MG63 (cell line): ENCODE data around the gene LEP. TPM values are rescaled to one million over a fixed set of nuclear protein-coding genes. Genes with fewer than 3 reads are reported as not detected.

Experiments used
- DNase-seq: peaks from one replicate; pipeline ENCODE4 v3.0.0-alpha.2; 2020
- H3K27me3 ChIP-seq: fragments of 250-450 bp; sonication (Bioruptor Pico); 2 replicates; pipeline ENCODE4 v1.5.1; 2020; ENCODE audit warnings: mild to moderate bottlenecking, moderate library complexity
- H3K36me3 ChIP-seq: fragments of 250-450 bp; sonication (Bioruptor Pico); 2 replicates; pipeline ENCODE4 v1.5.1; 2020; ENCODE audit warnings: mild to moderate bottlenecking, moderate library complexity
- H3K4me3 ChIP-seq: fragments of 250-450 bp; sonication (Bioruptor Pico); 2 replicates; pipeline ENCODE4 v1.5.1; 2020; ENCODE audit warnings: mild to moderate bottlenecking, moderate library complexity
- H3K9me3 ChIP-seq: fragments of 250-450 bp; sonication (Bioruptor Pico); 2 replicates; pipeline ENCODE4 v1.5.1; 2020; ENCODE audit warnings: mild to moderate bottlenecking, moderate library complexity
- total RNA-seq: library from RNA; depleted of rRNA; stranded (reverse); fragments of >200 nt; shearing (Covaris generic); gene quantifications from 2 replicates; pipeline ENCODE4 v1.2.3, GENCODE V29; 2014; ENCODE audit warnings: low replicate concordance

LEP gene
- total RNA-seq, 1 experiment from 2014 or later: not detected

DNA sequence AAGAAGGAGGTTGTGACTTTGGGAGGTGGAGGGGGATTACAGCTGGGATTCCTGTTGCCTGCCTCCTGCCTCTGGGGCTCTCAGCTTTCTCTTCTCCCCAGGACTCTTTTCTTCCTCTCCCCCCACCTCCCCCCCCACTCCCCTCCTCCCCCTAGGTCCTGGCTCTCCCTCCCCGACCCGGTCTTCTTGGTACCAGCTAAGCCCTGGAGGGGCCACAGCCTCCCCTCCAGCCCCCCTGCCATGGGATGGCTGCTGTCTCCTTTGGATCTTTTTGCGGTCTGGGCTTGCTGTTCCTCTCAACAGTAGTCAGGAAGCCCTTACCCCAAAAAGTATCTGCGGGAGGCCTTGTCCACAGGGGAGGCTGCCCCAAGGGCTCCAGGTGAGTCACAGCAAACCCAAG, 33.5 kb upstream of the LEP start:
- DNase-seq: no peak
- H3K9me3 ChIP-seq: no peaks in the 10 kb centered on the region
- no peak overlapping the region for H3K4me3 ChIP-seq
- H3K36me3 ChIP-seq: no peaks in the 10 kb centered on the region
- H3K27me3 ChIP-seq: no peaks in the 10 kb centered on the region

DNA sequence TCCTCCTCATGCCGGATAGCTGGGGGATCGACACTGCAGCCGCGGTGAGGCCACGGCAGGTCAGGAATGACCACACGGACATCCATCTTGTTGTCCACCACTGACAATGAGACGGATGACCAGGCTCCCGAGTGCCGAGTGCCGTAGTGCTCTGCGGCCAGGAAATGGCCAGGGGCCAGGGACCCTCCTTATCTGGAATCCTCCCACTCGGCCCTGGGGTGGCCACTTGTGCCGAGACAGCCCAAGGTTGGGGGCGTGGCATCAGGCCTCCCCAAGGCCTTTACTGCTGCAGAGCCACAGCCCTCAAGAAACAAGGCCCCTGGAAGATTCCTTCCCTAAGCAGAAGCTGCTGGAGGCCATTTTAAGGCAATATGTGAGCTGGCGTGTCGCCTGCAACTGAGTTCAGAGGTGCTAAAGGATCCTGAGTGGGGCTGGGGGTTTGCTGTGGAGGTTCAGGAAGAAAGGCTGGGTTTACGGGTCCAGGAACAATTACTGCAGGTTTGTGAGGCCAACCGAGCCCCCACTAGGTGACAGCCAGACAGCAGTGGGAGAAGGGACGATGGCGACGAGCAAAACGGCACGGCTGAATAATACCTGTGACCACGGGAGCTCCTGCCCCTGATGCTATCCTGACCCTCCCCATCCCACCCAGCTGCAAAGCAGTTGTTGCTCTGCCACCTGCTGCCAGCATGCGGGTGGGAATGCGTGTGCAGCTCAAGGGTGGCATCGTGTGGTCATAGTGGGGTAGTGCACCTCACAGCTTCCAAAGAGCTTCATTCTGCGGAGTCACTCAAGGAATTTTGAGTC, 31.6 kb upstream of the LEP start:
- Histone ChIP-seq H3K27me3 (no peaks in the 10 kb centered on the region), H3K36me3 (no peaks in the 10 kb centered on the region), H3K4me3 (no peak overlapping the region), H3K9me3 (no peaks in the 10 kb centered on the region)
- peak; percentile 38 for DNase-seq

DNA sequence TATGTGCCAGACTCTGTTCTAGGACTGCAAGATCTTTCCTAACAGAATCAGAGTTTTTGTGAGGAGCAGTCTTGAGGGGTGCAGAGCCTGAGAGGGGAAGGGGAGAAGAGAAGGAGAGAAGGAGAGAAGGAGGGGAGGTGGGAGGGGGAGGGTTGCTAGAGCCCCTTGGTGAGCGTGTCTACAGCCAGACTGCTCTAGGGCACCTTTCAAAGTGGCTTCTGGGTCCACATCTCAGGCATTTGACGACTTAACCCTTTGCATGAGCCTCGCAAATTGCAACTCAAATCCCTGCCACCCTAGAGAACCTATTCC, 31.1 kb upstream of the LEP start:
- H3K27me3 ChIP-seq: no peaks in the 10 kb centered on the region
- no peaks in the 10 kb centered on the region for H3K36me3 ChIP-seq
- DNase-seq: no peak
- H3K4me3 ChIP-seq: no peak overlapping the region
- H3K9me3 ChIP-seq: no peaks in the 10 kb centered on the region

DNA sequence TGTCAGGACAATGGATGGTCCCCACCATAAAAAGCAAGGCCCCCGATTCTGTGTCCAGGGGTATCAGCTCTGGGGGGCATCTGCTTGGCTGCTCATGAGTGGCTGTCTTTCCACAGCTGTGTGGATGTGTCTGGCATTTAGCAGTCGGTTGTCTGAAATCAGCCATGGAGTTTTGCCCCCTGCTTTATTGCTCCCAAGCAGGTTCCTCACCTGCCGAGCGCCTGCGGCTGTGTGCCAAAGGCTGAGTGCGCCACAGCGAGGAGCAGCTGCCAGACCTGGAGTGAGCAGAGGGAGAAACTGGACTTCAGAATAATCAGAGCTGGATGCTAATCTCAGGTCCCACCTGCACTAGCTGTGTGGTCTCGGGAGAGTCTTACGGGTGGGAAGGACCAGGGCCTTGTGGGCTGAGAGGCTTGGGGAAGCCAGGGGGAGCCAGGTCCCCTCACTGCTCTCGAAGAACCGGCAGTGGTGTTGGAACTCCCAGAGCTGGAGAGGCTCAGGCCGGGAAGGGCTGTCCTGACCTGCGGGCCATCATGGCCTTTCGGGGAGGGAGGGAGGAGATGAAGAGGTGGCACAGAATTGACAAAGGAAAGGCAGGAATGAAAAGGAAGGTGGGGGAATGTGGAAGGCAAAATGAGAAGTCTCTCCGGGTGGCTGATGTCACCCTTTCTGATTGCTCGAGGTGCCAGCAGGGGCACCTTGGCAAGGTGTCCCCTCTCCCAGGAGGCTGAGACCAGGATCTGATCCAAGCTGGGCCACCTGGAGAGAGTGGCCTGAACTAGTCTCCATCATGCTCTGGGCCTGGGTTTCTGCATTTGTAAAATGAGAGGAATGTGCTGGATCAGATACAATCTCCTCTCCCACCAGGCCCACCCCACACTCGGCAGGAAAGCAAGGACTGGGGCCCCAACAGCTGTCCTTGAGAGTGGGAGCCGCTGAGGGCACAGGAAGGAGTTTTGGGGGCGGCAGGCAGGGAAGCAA, 30.2 kb upstream of the LEP start:
- H3K9me3 ChIP-seq: no peaks in the 10 kb centered on the region
- H3K36me3 ChIP-seq: no peaks in the 10 kb centered on the region
- no peaks in the 10 kb centered on the region for H3K27me3 ChIP-seq
- H3K4me3 ChIP-seq: no peak overlapping the region
- no peak for DNase-seq

DNA sequence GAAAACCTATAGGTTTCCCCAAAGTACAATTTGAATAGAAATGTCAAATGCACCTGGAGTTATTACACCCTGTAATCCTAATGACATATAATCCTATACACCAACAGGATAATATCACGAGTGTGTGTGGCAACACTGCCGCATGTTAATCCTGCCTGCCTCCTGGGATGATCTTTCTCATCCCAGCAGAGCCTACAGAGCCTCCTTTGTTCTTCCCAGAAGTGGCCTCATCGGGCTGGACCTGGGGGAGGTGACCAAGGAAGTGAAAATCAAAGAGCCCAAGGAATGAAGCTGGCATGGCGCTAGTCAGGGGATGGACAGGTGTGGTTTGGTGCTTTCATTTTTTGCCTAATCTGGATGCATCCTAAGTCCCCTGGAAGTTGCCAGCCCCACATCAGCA, 29.5 kb upstream of the LEP start:
- Histone ChIP-seq H3K36me3 (no peaks in the 10 kb centered on the region), H3K27me3 (no peaks in the 10 kb centered on the region), H3K4me3 (no peak overlapping the region), H3K9me3 (no peaks in the 10 kb centered on the region)
- DNase-seq: no peak

DNA sequence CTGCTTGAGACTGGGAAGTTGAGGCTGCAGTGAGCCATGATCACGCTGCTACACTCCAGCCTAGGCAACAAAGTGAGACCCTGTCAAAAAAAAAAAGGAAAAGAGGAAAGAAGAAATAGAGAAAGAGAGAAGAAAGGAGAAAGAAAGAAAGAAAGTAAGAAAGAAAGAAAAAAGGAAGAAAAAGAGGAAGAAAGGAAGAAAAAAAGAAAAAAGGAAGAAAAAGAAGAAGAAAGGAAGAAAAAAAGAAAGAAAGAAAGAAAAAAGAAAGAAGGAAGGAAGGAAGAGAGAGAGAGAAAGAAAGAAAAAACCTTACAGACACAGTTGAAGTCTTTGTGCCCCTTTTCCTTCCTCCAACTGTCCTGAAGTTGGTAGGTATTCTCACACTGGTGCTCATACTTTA, 26.6 kb upstream of the LEP start:
- Histone ChIP-seq H3K36me3 (no peaks in the 10 kb centered on the region), H3K27me3 (no peaks in the 10 kb centered on the region), H3K4me3 (no peak overlapping the region), H3K9me3 (no peaks in the 10 kb centered on the region)
- DNase-seq: no peak

DNA sequence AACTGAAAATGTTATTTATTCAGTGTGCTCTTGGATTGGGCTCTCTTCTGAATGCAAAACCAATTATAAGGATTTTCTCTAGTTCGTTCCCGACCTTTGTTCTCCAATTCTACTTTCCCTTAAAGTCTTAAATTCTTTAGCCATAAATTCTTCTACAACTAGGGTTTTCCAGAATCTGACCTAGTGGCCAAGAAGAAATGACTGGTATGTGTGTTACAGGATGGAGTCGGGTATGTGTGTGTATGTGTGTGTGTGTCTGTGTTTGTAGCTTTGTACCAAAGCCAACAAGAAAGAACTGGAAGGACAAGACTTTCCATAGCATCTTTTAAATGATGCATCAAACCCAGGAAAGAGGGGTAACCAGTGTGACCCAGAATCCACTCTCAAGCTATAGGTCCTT, 25.8 kb upstream of the LEP start:
- H3K9me3 ChIP-seq: no peaks in the 10 kb centered on the region
- H3K4me3 ChIP-seq: no peak overlapping the region
- DNase-seq: no peak
- H3K36me3 ChIP-seq: no peaks in the 10 kb centered on the region
- no peaks in the 10 kb centered on the region for H3K27me3 ChIP-seq

DNA sequence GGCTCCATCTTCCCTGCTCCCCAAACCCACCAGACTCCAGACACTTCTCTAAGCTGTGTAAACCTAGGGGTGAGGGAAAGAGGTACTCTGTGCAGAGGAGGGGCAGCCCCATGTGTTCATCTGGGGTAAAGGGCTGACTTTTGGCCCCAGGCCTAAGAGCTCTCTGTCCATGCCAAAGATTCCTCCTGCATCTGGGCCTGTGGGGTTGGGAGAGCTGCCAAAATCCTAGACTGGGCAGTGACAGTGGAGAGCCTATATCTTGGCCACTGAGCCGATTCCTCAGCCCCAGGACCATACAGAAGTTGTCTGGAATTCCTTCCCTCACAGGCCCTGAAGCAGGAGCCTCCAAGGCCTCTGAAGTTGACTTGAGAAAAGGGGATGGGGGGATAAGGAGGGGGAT, 25.3 kb upstream of the LEP start:
- DNase-seq: peak; percentile 70
- no peaks in the 10 kb centered on the region for H3K27me3 ChIP-seq

DNA sequence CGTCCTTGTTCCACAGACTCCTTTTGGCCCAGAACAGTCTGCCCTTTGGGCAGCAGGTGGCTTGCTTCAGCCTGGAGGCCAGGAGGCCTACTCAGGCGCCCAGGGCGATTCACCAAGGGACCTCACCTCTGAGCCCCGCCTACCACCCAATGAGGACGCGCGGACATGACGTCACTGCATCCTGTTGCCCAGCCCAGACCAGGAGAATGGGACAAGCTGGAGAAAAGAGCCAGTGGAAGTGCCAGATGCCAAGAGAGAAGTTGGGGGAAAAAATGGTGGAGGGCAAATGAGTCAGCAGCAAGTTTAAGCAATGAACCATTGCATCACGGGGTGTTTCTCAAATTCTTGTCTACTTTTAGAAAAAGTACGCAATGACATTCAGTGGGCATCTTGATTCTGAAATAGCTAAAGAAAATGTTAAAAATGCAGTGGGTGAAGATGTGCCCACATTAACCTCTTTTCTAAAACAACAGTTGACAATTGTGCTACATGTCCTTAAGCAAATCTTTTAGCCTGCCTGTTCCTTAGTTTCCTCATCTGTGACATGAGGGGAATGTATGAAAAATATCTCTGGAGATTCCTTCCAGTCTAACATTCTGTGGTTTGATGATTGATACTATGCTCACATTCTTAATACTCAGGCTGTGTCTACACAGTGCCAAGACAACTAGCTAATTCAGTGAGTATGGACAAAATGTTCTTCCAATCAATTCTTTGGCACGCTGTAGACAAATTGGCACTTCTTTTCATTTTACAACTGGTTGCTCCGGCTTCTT, 23.9 kb upstream of the LEP start:
- no peaks in the 10 kb centered on the region for H3K27me3 ChIP-seq
- H3K9me3 ChIP-seq: no peaks in the 10 kb centered on the region
- no peak overlapping the region for H3K4me3 ChIP-seq
- DNase-seq: peak; percentile 87
- H3K36me3 ChIP-seq: no peaks in the 10 kb centered on the region

More for the DNA sequence above, 25.3 kb upstream of the LEP start:
- Histone ChIP-seq H3K4me3 (no peak overlapping the region), H3K9me3 (no peaks in the 10 kb centered on the region), H3K36me3 (no peaks in the 10 kb centered on the region)

DNA sequence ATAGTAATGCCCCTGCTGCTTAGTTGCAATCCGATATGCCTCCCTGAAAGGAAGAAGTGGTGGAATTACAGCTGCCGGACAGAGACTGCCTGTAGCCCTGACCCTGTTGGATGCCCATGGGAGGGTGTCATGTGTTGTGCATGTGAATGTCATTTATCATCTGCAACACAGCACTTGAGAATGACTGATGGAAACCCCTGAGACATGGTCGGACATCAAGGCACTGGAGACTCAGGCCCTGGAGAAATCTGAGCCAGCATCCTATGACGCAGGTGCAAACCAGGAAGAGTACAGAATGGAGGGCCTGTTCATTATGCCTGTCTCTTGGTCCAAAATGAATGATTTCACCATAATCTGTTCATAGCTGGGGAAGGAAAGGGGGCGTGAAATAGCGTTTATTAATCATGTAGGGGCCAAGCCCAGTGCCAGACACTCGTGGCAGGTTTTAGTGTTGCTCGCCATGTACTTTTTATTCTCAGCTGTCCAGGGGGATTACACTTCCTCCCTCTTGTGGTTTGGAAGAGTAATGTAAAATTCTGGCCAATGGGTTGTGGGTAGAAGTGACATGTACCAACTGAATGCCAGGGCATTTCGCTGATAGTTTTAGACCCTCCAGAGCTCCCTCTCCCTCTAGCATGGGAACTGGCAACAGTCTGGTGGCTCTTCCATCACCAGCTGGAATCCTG, 23.0 kb upstream of the LEP start:
- no peak overlapping the region for H3K4me3 ChIP-seq
- H3K27me3 ChIP-seq: no peaks in the 10 kb centered on the region
- H3K36me3 ChIP-seq: no peaks in the 10 kb centered on the region
- peak; percentile 33 for DNase-seq
- H3K9me3 ChIP-seq: no peaks in the 10 kb centered on the region

DNA sequence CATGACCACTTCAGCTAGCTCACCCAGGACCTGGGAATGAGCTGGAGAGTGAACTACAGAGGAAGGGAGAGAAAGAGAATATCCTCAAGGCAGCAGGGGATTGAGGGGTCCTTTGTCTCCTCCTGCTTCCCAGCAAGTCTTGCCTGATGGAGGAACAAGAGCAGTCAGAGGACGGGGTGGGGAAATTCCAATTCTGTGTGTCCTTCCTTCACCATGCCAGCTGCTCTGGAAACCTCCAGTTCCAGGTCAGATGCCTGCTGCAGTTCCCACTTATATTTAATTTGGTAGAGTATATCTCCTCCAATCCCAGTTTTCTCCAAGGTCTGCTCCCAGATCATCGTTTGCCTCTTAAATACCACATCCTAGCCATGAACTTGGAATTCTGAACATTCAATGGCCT, 21.4 kb upstream of the LEP start:
- Histone ChIP-seq H3K4me3 (no peak overlapping the region), H3K36me3 (no peaks in the 10 kb centered on the region), H3K27me3 (no peaks in the 10 kb centered on the region), H3K9me3 (no peaks in the 10 kb centered on the region)
- DNase-seq: no peak

DNA sequence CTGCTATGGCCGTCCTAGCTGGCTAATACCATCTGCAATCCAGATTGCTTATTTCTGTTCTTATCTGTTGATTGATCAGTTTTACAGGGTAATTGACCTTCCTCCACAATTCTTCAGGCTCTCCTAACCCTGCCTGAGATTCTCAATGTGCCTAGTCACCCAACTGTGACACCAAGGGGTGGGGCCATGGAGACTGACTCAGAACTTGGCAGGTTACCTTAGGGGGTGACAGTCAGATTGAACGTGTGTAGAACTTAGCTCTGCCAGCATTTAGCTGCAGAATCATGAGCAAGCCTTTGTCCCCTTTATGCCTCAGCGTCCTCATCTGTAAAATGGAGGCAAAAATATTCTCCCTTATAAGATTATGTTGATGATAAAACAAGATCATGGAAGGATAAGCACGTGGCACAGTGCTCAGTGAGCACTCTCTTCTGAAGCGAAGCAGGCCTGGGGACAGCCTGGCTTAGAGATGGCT, 19.1 kb upstream of the LEP start:
- Histone ChIP-seq H3K27me3 (no peaks in the 10 kb centered on the region), H3K36me3 (no peaks in the 10 kb centered on the region), H3K4me3 (no peak overlapping the region), H3K9me3 (no peaks in the 10 kb centered on the region)
- DNase-seq: peak; percentile 58

DNA sequence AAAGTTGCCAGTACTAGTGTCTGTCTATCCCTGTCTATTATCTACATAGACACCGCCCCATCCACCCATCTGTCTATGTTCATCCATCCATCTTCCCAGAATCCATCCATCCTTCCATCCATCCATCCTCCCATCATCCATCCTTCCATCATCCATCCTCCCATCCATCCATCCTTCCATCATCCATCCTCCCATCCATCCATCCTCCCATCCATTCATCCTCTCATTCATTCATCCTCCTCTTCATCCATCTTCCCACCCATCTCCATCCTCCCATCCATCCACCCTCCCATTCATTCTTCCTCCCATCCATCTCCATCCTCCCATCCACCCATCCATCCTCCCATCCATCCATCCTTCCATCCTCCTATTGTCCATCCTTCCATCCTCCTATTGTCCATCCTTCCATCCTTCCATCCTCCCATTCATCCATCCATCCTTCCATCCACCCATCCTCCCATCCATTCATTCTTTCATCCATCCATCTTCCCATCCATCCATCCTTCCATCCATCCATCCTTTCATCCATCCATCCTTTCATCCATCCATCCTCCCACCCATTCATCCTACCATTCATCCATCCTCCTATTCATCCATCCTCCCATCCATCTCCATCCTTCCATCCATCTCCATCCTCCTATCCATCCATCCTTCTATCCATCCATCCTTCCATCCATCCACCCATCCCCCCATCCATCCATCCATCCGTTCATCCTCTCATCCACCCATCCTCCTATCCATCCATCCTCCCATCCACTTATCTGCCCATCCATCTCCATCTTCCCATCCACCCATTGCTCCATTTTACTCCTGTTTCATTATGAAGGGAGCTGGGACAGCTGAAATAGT, 14.7 kb upstream of the LEP start:
- no peaks in the 10 kb centered on the region for H3K36me3 ChIP-seq
- DNase-seq: no peak
- no peaks in the 10 kb centered on the region for H3K27me3 ChIP-seq
- no peaks in the 10 kb centered on the region for H3K9me3 ChIP-seq
- H3K4me3 ChIP-seq: no peak overlapping the region

DNA sequence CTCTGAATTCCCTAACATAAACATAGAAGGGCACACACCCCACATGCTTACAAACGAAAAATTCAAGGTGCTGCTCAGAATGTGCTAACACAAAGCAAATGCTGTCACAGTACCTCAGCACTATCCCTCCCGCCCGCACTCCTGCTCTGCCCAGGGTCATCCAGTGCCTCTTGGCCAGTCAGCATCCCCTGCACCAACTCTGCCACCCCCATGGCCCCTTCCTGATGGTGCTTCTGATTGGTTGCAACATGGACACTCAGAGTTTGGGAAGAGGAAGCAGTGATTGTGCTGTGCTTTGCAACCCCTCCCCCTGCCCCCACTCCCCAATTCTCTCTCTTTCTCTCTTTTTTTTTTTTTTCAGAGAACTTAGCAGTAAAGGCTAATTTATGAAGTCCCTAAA, 13.8 kb upstream of the LEP start:
- no peaks in the 10 kb centered on the region for H3K27me3 ChIP-seq
- H3K4me3 ChIP-seq: no peak overlapping the region
- DNase-seq: no peak
- H3K9me3 ChIP-seq: no peaks in the 10 kb centered on the region
- H3K36me3 ChIP-seq: no peaks in the 10 kb centered on the region

DNA sequence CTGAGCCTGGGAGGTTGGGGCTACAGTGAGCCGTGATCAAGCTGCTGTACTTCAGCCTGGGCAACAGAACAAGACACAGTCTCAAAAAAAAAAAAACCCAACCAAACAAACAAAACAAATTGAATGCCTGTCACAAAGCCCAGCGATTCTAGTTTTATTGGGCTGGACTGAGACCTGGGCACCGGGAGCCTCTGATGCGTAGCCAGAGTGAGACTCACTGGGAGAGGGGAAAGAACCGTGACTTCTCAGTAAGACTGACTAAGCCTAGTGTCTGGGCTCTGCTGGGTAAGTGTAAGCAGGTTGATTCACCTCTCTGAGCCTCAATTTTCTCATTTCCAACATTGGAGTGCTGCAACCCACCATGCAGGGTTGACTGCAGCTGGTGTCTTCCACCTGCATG, 10.1 kb upstream of the LEP start:
- no peak for DNase-seq
- Histone ChIP-seq H3K9me3 (no peaks in the 10 kb centered on the region), H3K27me3 (no peaks in the 10 kb centered on the region), H3K36me3 (no peaks in the 10 kb centered on the region), H3K4me3 (no peak overlapping the region)

DNA sequence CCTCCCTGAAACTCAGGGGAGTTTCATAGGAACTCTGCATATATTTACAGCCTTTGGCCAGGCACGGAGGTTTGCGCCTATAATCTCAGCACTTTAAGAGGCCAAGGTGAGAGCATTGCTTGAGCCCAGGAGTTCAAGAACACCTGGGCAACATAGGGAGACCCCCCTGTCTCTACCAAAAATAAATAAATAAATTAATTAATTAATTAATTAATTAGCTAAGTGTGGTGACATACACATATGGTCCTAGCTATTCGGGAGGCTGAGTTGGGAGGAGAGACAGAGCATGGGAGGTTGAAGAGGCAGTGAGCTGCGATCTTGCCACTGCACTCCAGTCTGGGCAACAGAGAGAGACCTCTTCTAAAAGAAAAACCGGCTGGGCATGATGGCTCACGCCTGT, 9.4 kb upstream of the LEP start:
- DNase-seq: no peak
- H3K27me3 ChIP-seq: no peaks in the 10 kb centered on the region

More for the DNA sequence above, 9.4 kb upstream of the LEP start:
- Histone ChIP-seq H3K4me3 (no peak overlapping the region), H3K36me3 (no peaks in the 10 kb centered on the region), H3K9me3 (no peaks in the 10 kb centered on the region)
